ENCODE data around the gene CUL9. TPM values are rescaled to one million over a fixed set of nuclear protein-coding genes. Genes with fewer than 3 reads are reported as not detected.

CUL9 gene
- total RNA-seq, 5 donors from 2014 or later (not counting 1 experiment from before 2014, with no cell fraction given) = 92.5 to 107 (median 96.5) TPM

DNA sequence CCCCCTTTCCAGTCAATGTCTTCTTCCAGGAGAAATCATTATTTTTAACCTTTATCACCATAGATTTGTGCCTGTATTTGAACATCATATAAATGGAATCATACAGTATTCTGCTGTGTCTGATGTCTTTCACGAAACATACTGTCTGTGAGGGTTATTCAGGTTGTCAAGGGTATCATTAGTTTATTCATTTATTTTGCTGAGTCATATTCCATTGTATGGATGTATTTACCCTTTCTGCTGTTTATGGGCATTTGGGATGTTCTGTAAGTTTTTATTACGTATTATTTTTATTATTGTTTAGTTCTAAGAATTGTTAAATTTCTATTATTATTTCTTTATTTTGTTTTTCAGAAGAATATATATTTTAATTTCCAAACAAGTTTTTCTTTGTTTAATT, 25.3 kb downstream of the CUL9 start:
- no CpG with 5 or more reads among the region's 2 CpGs for WGBS (ENCODE audit: insufficient coverage)
- no peak overlapping the region for H3K27ac ChIP-seq (ENCODE audit: low read length)
- no peak for ATAC-seq (replicated peaks in 1 of 4)
- ChIA-PET POLR2A (no interaction called here), CTCF (interaction anchor here in 1 of 2 donors (0.6 kb wide), 1 partner anchor 297 kb away, joined by 5 read pairs; no protein-coding TSS in a partner anchor)
- no peaks in the 10 kb centered on the region for H3K9me3 ChIP-seq
- no peak for DNase-seq
- no peaks in the 10 kb centered on the region for H3K27me3 ChIP-seq (replicated peaks in 1 of 2; ENCODE audit: control insufficient read depth in 2 of 2, extremely low read depth in 1 of 2, insufficient read depth in 2 of 2, low read length in 1 of 2)
- H3K4me3 ChIP-seq (ENCODE audit: control insufficient read depth in 1 of 2, extremely low read depth in 1 of 2, low read length in 1 of 2) = no peak overlapping the region
- H3K4me1 Mint-ChIP-seq = no peaks in the 10 kb centered on the region
- H3K36me3 Mint-ChIP-seq = peaks cover 34% of the 10 kb centered on the region
- no peaks in the 10 kb centered on the region for H3K9me3 Mint-ChIP-seq
- H3K36me3 ChIP-seq (ENCODE audit: control insufficient read depth in 2 of 2, extremely low read depth in 1 of 2, insufficient read depth in 1 of 2, low read length in 1 of 2) = peaks cover 4 to 20% of the 10 kb centered on the region in 2 donors
- H3K4me3 Mint-ChIP-seq = no peak overlapping the region
- H3K27me3 Mint-ChIP-seq = no peaks in the 10 kb centered on the region
- no peaks in the 10 kb centered on the region for H3K4me1 ChIP-seq (ENCODE audit: control insufficient read depth in 1 of 2, extremely low read depth in 1 of 2, insufficient read depth in 2 of 2, low read length in 2 of 2)
- H3K27ac Mint-ChIP-seq = no peak overlapping the region

DNA sequence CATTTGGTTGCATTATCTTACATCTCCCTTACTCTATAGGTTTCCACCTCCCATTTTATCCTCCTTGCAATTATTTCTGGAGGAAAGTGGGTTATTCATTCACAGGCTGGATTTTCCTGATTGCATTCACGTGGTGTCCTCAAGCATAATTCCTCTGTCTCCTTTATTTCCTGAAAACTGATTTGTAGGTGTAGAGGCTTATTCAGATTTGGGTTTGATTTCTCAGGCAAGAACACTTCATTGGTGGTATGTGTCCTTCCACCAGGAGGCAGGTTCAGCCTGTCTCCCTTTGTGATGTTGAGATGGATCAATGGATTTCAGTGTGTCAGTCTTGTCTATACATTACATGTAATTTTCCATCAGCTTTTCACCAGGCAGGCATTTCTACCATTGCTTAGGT, 30.0 kb downstream of the CUL9 start:
- peaks cover 3 to 20% of the 10 kb centered on the region in 2 donors for H3K36me3 ChIP-seq (ENCODE audit: control insufficient read depth in 2 of 2, extremely low read depth in 1 of 2, insufficient read depth in 1 of 2, low read length in 1 of 2)
- H3K9me3 ChIP-seq = no peaks in the 10 kb centered on the region
- Mint-ChIP-seq H3K4me1 (no peaks in the 10 kb centered on the region), H3K9me3 (no peaks in the 10 kb centered on the region), H3K27ac (no peak overlapping the region), H3K4me3 (no peak overlapping the region), H3K36me3 (peaks cover 32% of the 10 kb centered on the region), H3K27me3 (no peaks in the 10 kb centered on the region)
- no peak overlapping the region for H3K4me3 ChIP-seq (ENCODE audit: control insufficient read depth in 1 of 2, extremely low read depth in 1 of 2, low read length in 1 of 2)
- DNase-seq = peak in 1 of 35 experiments; percentile 22
- no peaks in the 10 kb centered on the region for H3K4me1 ChIP-seq (ENCODE audit: control insufficient read depth in 1 of 2, extremely low read depth in 1 of 2, insufficient read depth in 2 of 2, low read length in 2 of 2)
- H3K27me3 ChIP-seq (replicated peaks in 1 of 2; ENCODE audit: control insufficient read depth in 2 of 2, extremely low read depth in 1 of 2, insufficient read depth in 2 of 2, low read length in 1 of 2) = no peaks in the 10 kb centered on the region
- ChIA-PET CTCF (interaction anchor here in 1 of 2 donors (0.7 kb wide), 1 partner anchor 121 kb away, joined by 3 read pairs; no protein-coding TSS in a partner anchor), POLR2A (no interaction called here)
- WGBS (ENCODE audit: insufficient coverage) = no CpG with 5 or more reads among the region's 1 CpG
- H3K27ac ChIP-seq (ENCODE audit: low read length) = no peak overlapping the region
- no peak for ATAC-seq (replicated peaks in 1 of 4)

DNA sequence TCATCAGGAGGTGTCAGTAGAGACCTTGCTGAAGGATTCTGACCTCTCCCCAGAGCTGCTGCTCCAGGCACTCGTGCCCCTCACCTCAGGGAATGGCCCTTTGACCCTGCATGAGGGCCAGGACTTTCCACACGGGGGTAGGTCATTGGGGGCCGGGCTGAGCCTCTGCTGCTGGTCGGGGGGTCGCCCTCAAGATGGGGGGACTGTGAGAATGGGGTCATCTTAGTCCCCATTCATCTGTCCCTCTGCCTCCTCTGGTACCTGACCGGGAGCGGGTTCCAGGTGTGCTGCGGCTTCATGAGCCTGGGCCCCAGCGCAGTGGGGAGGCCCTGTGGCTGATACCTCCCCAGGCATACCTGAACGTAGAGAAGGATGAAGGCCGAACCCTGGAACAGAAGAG, 31.4 kb downstream of the CUL9 start:
- no peak overlapping the region for H3K4me3 ChIP-seq (ENCODE audit: control insufficient read depth in 1 of 2, extremely low read depth in 1 of 2, low read length in 1 of 2)
- ATAC-seq (replicated peaks in 1 of 4) (no peak), DNase-seq (no peak)
- Mint-ChIP-seq H3K9me3 (no peaks in the 10 kb centered on the region), H3K27ac (no peak overlapping the region), H3K36me3 (peaks cover 35% of the 10 kb centered on the region), H3K4me3 (no peak overlapping the region), H3K4me1 (peaks cover 0 to 1% (median 0%) of the 10 kb centered on the region in 3 donors), H3K27me3 (no peaks in the 10 kb centered on the region)
- no peaks in the 10 kb centered on the region for H3K9me3 ChIP-seq
- H3K36me3 ChIP-seq (ENCODE audit: control insufficient read depth in 2 of 2, extremely low read depth in 1 of 2, insufficient read depth in 1 of 2, low read length in 1 of 2) = peaks cover 3 to 30% of the 10 kb centered on the region in 2 donors
- H3K27me3 ChIP-seq (replicated peaks in 1 of 2; ENCODE audit: control insufficient read depth in 2 of 2, extremely low read depth in 1 of 2, insufficient read depth in 2 of 2, low read length in 1 of 2) = no peaks in the 10 kb centered on the region
- H3K27ac ChIP-seq (ENCODE audit: low read length) = no peak overlapping the region
- 94% methylated on average over 10 of the region's 11 CpGs for WGBS (ENCODE audit: insufficient coverage)
- no peaks in the 10 kb centered on the region for H3K4me1 ChIP-seq (ENCODE audit: control insufficient read depth in 1 of 2, extremely low read depth in 1 of 2, insufficient read depth in 2 of 2, low read length in 2 of 2)
- ChIA-PET POLR2A (no interaction called here), CTCF (no interaction called here)

DNA sequence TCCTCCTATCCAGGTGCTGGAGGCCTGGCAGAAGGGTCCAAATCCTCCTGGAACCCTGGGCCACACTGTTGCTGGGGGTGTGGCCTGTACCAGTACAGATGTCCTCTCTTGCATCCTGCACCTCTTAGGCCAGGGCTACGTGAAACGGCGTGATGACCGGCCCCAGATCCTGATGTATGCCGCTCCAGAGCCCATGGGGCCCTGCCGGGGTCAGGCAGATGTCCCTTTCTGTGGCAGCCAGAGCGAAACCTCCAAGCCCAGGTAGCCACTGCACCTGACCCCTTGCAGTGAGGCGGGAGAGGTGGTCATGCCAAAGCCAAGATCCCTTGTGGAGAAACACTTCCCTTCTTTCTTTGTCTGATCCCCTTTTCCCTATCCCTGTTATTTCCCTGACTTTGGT, 33.1 kb downstream of the CUL9 start:
- DNase-seq = no peak
- Histone ChIP-seq H3K4me1 (ENCODE audit: control insufficient read depth in 1 of 2, extremely low read depth in 1 of 2, insufficient read depth in 2 of 2, low read length in 2 of 2) (no peaks in the 10 kb centered on the region), H3K4me3 (ENCODE audit: control insufficient read depth in 1 of 2, extremely low read depth in 1 of 2, low read length in 1 of 2) (no peak overlapping the region), H3K27me3 (replicated peaks in 1 of 2; ENCODE audit: control insufficient read depth in 2 of 2, extremely low read depth in 1 of 2, insufficient read depth in 2 of 2, low read length in 1 of 2) (no peaks in the 10 kb centered on the region), H3K36me3 (ENCODE audit: control insufficient read depth in 2 of 2, extremely low read depth in 1 of 2, insufficient read depth in 1 of 2, low read length in 1 of 2) (peaks cover 3 to 38% of the 10 kb centered on the region in 2 donors), H3K9me3 (no peaks in the 10 kb centered on the region), H3K27ac (ENCODE audit: low read length) (no peak overlapping the region)
- peaks cover 0 to 6% (median 1%) of the 10 kb centered on the region in 3 donors for H3K4me1 Mint-ChIP-seq
- ChIA-PET CTCF (no interaction called here), POLR2A (no interaction called here)
- no peak overlapping the region for H3K27ac Mint-ChIP-seq
- no peaks in the 10 kb centered on the region for H3K27me3 Mint-ChIP-seq
- H3K4me3 Mint-ChIP-seq = no peak overlapping the region
- no peak for ATAC-seq (replicated peaks in 1 of 4)
- 99% methylated on average over 7 of the region's 8 CpGs for WGBS (ENCODE audit: insufficient coverage)
- H3K36me3 Mint-ChIP-seq = peaks cover 48% of the 10 kb centered on the region
- H3K9me3 Mint-ChIP-seq = no peaks in the 10 kb centered on the region

DNA sequence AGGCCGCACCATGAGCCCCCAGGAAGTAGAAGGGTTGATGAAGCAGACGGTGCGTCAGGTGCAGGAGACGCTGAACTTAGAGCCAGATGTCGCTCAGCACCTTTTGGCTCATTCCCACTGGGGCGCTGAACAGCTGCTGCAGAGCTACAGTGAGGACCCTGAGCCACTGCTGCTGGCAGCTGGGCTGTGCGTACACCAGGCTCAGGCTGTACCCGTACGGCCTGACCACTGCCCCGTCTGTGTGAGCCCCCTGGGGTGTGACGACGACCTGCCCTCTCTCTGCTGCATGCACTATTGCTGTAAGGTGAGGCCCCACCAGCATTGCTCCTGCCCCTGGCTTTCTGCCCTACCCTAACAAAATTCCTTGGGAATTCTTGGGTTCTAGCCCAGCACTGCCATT, 34.2 kb downstream of the CUL9 start:
- Mint-ChIP-seq H3K27ac (no peak overlapping the region), H3K27me3 (no peaks in the 10 kb centered on the region), H3K4me3 (no peak overlapping the region), H3K4me1 (peaks cover 4 to 13% (median 6%) of the 10 kb centered on the region in 3 donors), H3K36me3 (peaks cover 48% of the 10 kb centered on the region), H3K9me3 (no peaks in the 10 kb centered on the region)
- no peak for DNase-seq
- H3K27ac ChIP-seq (ENCODE audit: low read length) = no peak overlapping the region
- WGBS (ENCODE audit: insufficient coverage) = 94% methylated on average over 12 of the region's 12 CpGs
- H3K4me1 ChIP-seq (ENCODE audit: control insufficient read depth in 1 of 2, extremely low read depth in 1 of 2, insufficient read depth in 2 of 2, low read length in 2 of 2) = peaks cover 0 to 4% of the 10 kb centered on the region in 2 experiments
- H3K9me3 ChIP-seq = no peaks in the 10 kb centered on the region
- no peak for ATAC-seq (replicated peaks in 1 of 4)
- CTCF ChIA-PET = no interaction called here
- H3K27me3 ChIP-seq (replicated peaks in 1 of 2; ENCODE audit: control insufficient read depth in 2 of 2, extremely low read depth in 1 of 2, insufficient read depth in 2 of 2, low read length in 1 of 2) = no peaks in the 10 kb centered on the region
- no peak overlapping the region for H3K4me3 ChIP-seq (ENCODE audit: control insufficient read depth in 1 of 2, extremely low read depth in 1 of 2, low read length in 1 of 2)
- POLR2A ChIA-PET = no interaction called here
- H3K36me3 ChIP-seq (ENCODE audit: control insufficient read depth in 2 of 2, extremely low read depth in 1 of 2, insufficient read depth in 1 of 2, low read length in 1 of 2) = peaks cover 6 to 47% of the 10 kb centered on the region in 2 donors

DNA sequence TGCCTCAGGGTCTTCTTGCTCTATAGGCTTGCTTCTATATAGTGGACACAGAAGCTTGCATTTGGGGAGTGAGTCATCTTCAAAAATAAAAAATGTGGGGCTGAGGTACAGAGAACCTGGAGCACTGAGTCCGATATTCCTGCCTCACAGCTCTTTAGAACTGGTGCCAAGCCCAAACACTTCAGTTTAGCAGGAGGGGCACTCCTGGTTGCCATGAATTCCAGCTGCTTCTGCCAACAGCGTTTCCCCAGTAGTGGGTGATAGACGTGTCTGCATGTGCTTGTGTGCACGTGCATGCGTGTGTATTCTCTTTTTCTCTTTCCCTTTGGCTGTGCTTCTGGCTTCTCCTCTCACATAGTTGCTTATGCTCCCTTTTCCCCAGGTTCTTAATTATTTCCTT, 35.4 kb downstream of the CUL9 start:
- DNase-seq = no peak
- H3K4me1 ChIP-seq (ENCODE audit: control insufficient read depth in 1 of 2, extremely low read depth in 1 of 2, insufficient read depth in 2 of 2, low read length in 2 of 2) = peaks cover 0 to 12% of the 10 kb centered on the region in 2 experiments
- Mint-ChIP-seq H3K9me3 (no peaks in the 10 kb centered on the region), H3K36me3 (peaks cover 44% of the 10 kb centered on the region), H3K4me3 (no peak overlapping the region), H3K27ac (peak overlapping the region in 1 of 2 donors; percentile 23), H3K27me3 (no peaks in the 10 kb centered on the region), H3K4me1 (peaks cover 8 to 23% (median 15%) of the 10 kb centered on the region in 3 donors)
- H3K9me3 ChIP-seq = no peaks in the 10 kb centered on the region
- 81% methylated on average over 4 of the region's 5 CpGs for WGBS (ENCODE audit: insufficient coverage)
- H3K4me3 ChIP-seq (ENCODE audit: control insufficient read depth in 1 of 2, extremely low read depth in 1 of 2, low read length in 1 of 2) = no peak overlapping the region
- CTCF ChIA-PET = no interaction called here
- no peak overlapping the region for H3K27ac ChIP-seq (ENCODE audit: low read length)
- no peaks in the 10 kb centered on the region for H3K27me3 ChIP-seq (replicated peaks in 1 of 2; ENCODE audit: control insufficient read depth in 2 of 2, extremely low read depth in 1 of 2, insufficient read depth in 2 of 2, low read length in 1 of 2)
- peaks cover 7 to 47% of the 10 kb centered on the region in 2 donors for H3K36me3 ChIP-seq (ENCODE audit: control insufficient read depth in 2 of 2, extremely low read depth in 1 of 2, insufficient read depth in 1 of 2, low read length in 1 of 2)
- POLR2A ChIA-PET = interaction anchor here in 1 of 2 donors (0.5 to 0.7 kb wide), 2 partner anchors 23 to 26 kb away, joined by 3 to 6 read pairs; no protein-coding TSS in a partner anchor
- ATAC-seq (replicated peaks in 1 of 4) = no peak

DNA sequence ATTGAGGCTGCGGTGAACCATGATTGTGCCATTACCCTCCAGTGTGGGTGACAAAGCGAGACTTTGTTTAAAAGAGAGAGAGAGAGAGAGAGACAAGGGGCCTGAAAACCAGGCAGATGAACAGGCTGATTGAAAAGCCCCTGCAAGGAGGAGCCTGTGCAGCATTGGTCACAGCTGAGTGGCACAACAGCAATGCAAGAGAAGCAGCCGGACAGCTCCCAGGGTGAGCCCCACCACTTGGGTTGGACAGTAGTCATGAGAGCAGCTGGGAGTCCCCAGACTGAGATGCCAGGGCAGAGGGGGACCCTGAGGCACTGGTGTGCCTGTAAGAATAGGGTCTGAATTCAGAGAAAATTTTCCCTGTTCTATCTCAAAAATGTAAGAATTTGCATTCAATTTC, 37.1 kb downstream of the CUL9 start:
- ATAC-seq (replicated peaks in 1 of 4) = no peak
- peaks cover 19 to 37% (median 31%) of the 10 kb centered on the region in 3 donors for H3K4me1 Mint-ChIP-seq
- DNase-seq = no peak
- H3K27ac ChIP-seq (ENCODE audit: low read length) = no peak overlapping the region
- H3K9me3 Mint-ChIP-seq = no peaks in the 10 kb centered on the region
- H3K36me3 ChIP-seq (ENCODE audit: control insufficient read depth in 2 of 2, extremely low read depth in 1 of 2, insufficient read depth in 1 of 2, low read length in 1 of 2) = peaks cover 12 to 47% of the 10 kb centered on the region in 2 donors
- ChIA-PET POLR2A (interaction anchor here in 1 of 2 donors (0.6 kb wide), 1 partner anchor 127 kb away, joined by 5 read pairs; no protein-coding TSS in a partner anchor), CTCF (no interaction called here)
- no peaks in the 10 kb centered on the region for H3K9me3 ChIP-seq
- H3K4me3 Mint-ChIP-seq = no peak overlapping the region
- WGBS (ENCODE audit: insufficient coverage) = 94% methylated on average over 3 of the region's 3 CpGs
- H3K4me1 ChIP-seq (ENCODE audit: control insufficient read depth in 1 of 2, extremely low read depth in 1 of 2, insufficient read depth in 2 of 2, low read length in 2 of 2) = peaks cover 4 to 27% of the 10 kb centered on the region in 2 experiments
- H3K4me3 ChIP-seq (ENCODE audit: control insufficient read depth in 1 of 2, extremely low read depth in 1 of 2, low read length in 1 of 2) = no peak overlapping the region
- H3K36me3 Mint-ChIP-seq = peaks cover 40% of the 10 kb centered on the region
- H3K27ac Mint-ChIP-seq = peak overlapping the region; percentile 58 to 66
- H3K27me3 Mint-ChIP-seq = no peaks in the 10 kb centered on the region
- H3K27me3 ChIP-seq (replicated peaks in 1 of 2; ENCODE audit: control insufficient read depth in 2 of 2, extremely low read depth in 1 of 2, insufficient read depth in 2 of 2, low read length in 1 of 2) = no peaks in the 10 kb centered on the region

Measured in T-cell (primary cell).